Measurements from ENCODE around the gene NPAS3.

- TF ChIP-seq TAF1 (IDR thresholded peaks at IDR 0.05; ENCODE audit: low read depth, low read length) (no peak), POLR2A (IDR thresholded peaks at IDR 0.05; ENCODE audit: low read depth, low read length) (no peak), POLR2AphosphoS5 (IDR thresholded peaks at IDR 0.05; ENCODE audit: low read depth, low read length) (no peak), POU2F2 (IDR thresholded peaks at IDR 0.05; ENCODE audit: low read depth, low read length) (no peak)
These were observed 816.7 kb downstream of the NPAS3 start for GRCh38 chr14:33755358-33755757.
